Right lobe of liver (tissue), 4 donors: ENCODE data around the gene GARIN5B.

ENCODE experiments used
- POLR2A ChIP-seq: fragments of 450-650 bp; IDR thresholded peaks from one replicate; pipeline ENCODE4 v1.6.1; 2017; ENCODE audit warnings: antibody characterized with exemption, mild to moderate bottlenecking
- TF ChIP-seq, protein P1 (sequence below), 4 donors: fragments of 200-600 bp in 3 of 4; fragments of 450-650 bp in 1 of 4; IDR thresholded peaks; one replicate each; pipeline versions ENCODE4 v1.5.1 to v1.8.0; 2016 to 2022; ENCODE audit warnings: antibody characterized with exemption in 4 of 4, mild to moderate bottlenecking in 2 of 4
- donor health status: DM: no; HTN: no; CAD: no.
- donor health status: DM: no; HTN: no; CAD: no.
- donor health status: DM: no; HTN: yes; CAD: no.

DNA sequence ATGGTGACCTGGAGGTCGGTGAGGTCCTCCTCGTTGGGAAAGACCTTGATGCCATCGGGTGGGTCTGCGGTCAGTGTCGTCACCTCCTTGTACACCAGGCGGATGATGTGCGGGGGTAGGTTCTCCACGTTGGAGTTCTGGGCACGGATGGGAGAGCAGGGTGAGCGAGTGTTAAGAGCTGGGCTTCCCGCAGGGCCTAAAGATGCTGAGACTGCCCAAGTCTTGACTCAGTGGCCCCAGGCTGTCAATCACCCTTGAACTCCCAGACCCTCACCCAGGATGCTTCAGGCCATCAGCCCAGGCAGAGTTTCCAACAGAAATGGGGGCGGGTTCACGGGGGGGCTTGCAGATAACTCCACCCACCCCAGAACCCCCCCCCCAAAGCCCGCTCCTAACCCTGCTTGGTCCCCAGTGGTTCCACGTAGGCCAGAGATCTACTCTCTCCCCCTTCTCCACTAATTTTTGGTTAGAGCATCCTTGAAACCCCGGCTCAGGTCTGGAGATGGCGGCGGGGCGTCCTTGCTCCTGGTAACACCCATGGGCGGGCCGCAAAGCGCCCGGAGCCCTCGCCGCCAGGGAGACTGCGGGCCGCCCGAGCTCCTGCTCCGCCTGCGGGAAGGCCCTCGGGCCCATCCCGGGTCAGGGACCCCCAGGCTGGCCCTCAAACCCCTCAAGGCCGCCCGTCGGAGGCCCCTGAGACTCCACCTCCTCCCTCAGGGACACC lies 43.9 kb upstream of the GARIN5B start:
- TF ChIP-seq, protein P1, sequence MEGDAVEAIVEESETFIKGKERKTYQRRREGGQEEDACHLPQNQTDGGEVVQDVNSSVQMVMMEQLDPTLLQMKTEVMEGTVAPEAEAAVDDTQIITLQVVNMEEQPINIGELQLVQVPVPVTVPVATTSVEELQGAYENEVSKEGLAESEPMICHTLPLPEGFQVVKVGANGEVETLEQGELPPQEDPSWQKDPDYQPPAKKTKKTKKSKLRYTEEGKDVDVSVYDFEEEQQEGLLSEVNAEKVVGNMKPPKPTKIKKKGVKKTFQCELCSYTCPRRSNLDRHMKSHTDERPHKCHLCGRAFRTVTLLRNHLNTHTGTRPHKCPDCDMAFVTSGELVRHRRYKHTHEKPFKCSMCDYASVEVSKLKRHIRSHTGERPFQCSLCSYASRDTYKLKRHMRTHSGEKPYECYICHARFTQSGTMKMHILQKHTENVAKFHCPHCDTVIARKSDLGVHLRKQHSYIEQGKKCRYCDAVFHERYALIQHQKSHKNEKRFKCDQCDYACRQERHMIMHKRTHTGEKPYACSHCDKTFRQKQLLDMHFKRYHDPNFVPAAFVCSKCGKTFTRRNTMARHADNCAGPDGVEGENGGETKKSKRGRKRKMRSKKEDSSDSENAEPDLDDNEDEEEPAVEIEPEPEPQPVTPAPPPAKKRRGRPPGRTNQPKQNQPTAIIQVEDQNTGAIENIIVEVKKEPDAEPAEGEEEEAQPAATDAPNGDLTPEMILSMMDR (IDR thresholded peaks at IDR 0.05), result no peak
- TF ChIP-seq POLR2A, result no peak
